IMR-90 (cell line): Measurements from ENCODE around the gene GRB14. TPM values are rescaled to one million over a fixed set of nuclear protein-coding genes. Genes with fewer than 3 reads are reported as not detected.

ENCODE experiments used
- ATAC-seq: fragments of 200-7000 bp; cut with Tn5 transposase; 2 replicates; pipeline ENCODE4 v1.9.1; 2020; ENCODE audit warnings: low read depth, mild to moderate bottlenecking, moderate library complexity
- BruUV-seq: library from RNA; stranded (reverse); fragments of 400-500 nt; replicated peaks from 2 replicates; lab custom pipeline; 2021; lab: Mats Ljungman, UMichigan
- CTCF ChIA-PET: fragments of 300-600 bp; formaldehyde crosslinking; extraction: SDS; loops from one replicate; lab custom pipeline; 2021; ENCODE audit warnings: antibody characterized with exemption; lab: Yijun Ruan, JAX
- POLR2A ChIA-PET: fragments of 300-600 bp; sonication (Branson Sonifier 250); formaldehyde crosslinking; loops from one replicate; lab custom pipeline; 2022; ENCODE audit warnings: antibody characterized with exemption; ENCODE audit not compliant: unreplicated experiment; lab: Charles Lee
- DNase-seq: peaks from one replicate; pipeline ENCODE4 v3.0.0; 2013
- H2AFZ ChIP-seq: replicated peaks from 2 replicates; pipeline ENCODE3; 2013; ENCODE audit warnings: low read length, mild to moderate bottlenecking; ENCODE audit not compliant: poor library complexity
- H2AK5ac ChIP-seq: 2 replicates; pipeline ENCODE4 v1.6.1; 2013; ENCODE audit warnings: low read depth, low read length, inconsistent platforms
- H2AK9ac ChIP-seq: replicated peaks from 2 replicates; pipeline ENCODE3; 2013; ENCODE audit warnings: mild to moderate bottlenecking, low read depth, low read length, moderate library complexity; ENCODE audit not compliant: poor library complexity
- H2BK120ac ChIP-seq: 2 replicates; pipeline ENCODE4 v1.6.1; 2013; ENCODE audit warnings: low read depth, low read length, inconsistent platforms
- H2BK15ac ChIP-seq: 3 replicates; pipeline ENCODE4 v1.6.1; 2013; ENCODE audit warnings: low read depth, low read length, inconsistent platforms
- H2BK20ac ChIP-seq: 2 replicates; pipeline ENCODE4 v1.6.1; 2013; ENCODE audit warnings: low read depth, mild to moderate bottlenecking, inconsistent platforms, low read length, moderate library complexity
- H2BK5ac ChIP-seq: 2 replicates; pipeline ENCODE4 v1.6.1; 2013; ENCODE audit warnings: mild to moderate bottlenecking, low read depth, low read length, inconsistent platforms; ENCODE audit not compliant: poor library complexity, severe bottlenecking
- H3K14ac ChIP-seq: replicated peaks from 2 replicates; pipeline ENCODE4 v1.6.1; 2013; ENCODE audit warnings: low read depth, low read length, inconsistent platforms
- H3K18ac ChIP-seq: 2 replicates; pipeline ENCODE4 v1.6.1; 2013; ENCODE audit warnings: low read depth, low read length, control low read depth
- H3K23ac ChIP-seq: 2 replicates; pipeline ENCODE4 v1.6.1; 2013; ENCODE audit warnings: low read depth, low read length, inconsistent platforms
- H3K27ac ChIP-seq: 2 replicates; pipeline ENCODE4 v1.5.1; 2013; ENCODE audit warnings: mild to moderate bottlenecking, control low read depth, low read length; ENCODE audit not compliant: insufficient read depth
- H3K27me3 ChIP-seq: 2 replicates; pipeline ENCODE4 v1.6.1; 2013; ENCODE audit warnings: low read length; ENCODE audit not compliant: control insufficient read depth, insufficient read depth
- H3K36me3 ChIP-seq: 2 replicates; pipeline ENCODE4 v1.6.1; 2013; ENCODE audit warnings: low read length, mixed read lengths; ENCODE audit not compliant: control insufficient read depth, insufficient read depth
- H3K4ac ChIP-seq: 2 replicates; pipeline ENCODE4 v1.6.1; 2013; ENCODE audit warnings: low read depth, low read length, inconsistent platforms
- H3K4me1 ChIP-seq: 2 replicates; pipeline ENCODE4 v1.6.1; 2013; ENCODE audit warnings: low read length, mixed read lengths; ENCODE audit not compliant: control insufficient read depth, insufficient read depth
- H3K4me2 ChIP-seq: 2 replicates; pipeline ENCODE4 v1.6.1; 2013; ENCODE audit warnings: low read depth, mild to moderate bottlenecking, control low read depth, low read length, moderate library complexity
- H3K4me3 ChIP-seq: 2 replicates; pipeline ENCODE4 v1.5.1; 2013; ENCODE audit warnings: low read depth, mild to moderate bottlenecking, control low read depth, low read length, moderate library complexity; ENCODE audit not compliant: insufficient read depth
- H3K56ac ChIP-seq: 2 replicates; pipeline ENCODE4 v1.6.1; 2013; ENCODE audit warnings: low read length, inconsistent platforms; ENCODE audit not compliant: insufficient read depth; ENCODE audit errors: extremely low read depth
- H3K79me1 ChIP-seq, 2 experiments: 2 replicates each; pipeline ENCODE4 v1.6.1; 2013; ENCODE audit warnings: low read length in 2 of 2, inconsistent platforms in 1 of 2, low read depth in 1 of 2
- H3K9ac ChIP-seq: 2 replicates; pipeline ENCODE4 v1.6.1; 2013; ENCODE audit warnings: low read depth, low read length, control low read depth
- H3K9me1 ChIP-seq: 2 replicates; pipeline ENCODE4 v1.6.1; 2013; ENCODE audit warnings: low read length, inconsistent platforms; ENCODE audit not compliant: insufficient read depth
- H3K9me3 ChIP-seq: 2 replicates; pipeline ENCODE4 v1.6.1; 2013; ENCODE audit warnings: low read length; ENCODE audit not compliant: control insufficient read depth, insufficient read depth
- H4K20me1 ChIP-seq: 2 replicates; pipeline ENCODE4 v1.6.1; 2013; ENCODE audit warnings: low read length, inconsistent platforms; ENCODE audit not compliant: insufficient read depth
- H4K5ac ChIP-seq: 2 replicates; pipeline ENCODE4 v1.6.1; 2013; ENCODE audit warnings: mild to moderate bottlenecking, low read depth, low read length, control low read depth
- H4K8ac ChIP-seq, 2 experiments: 2 replicates each; pipeline ENCODE4 v1.6.1; 2013; ENCODE audit warnings: low read depth in 2 of 2, low read length in 2 of 2, control low read depth in 1 of 2, inconsistent platforms in 1 of 2
- H4K91ac ChIP-seq: 2 replicates; pipeline ENCODE4 v1.6.1; 2013; ENCODE audit warnings: low read depth, low read length, inconsistent platforms; ENCODE audit not compliant: insufficient read depth
- BHLHE40 ChIP-seq: fragments of 150-350 bp; IDR thresholded peaks from 2 replicates; pipeline ENCODE4 v1.6.1; 2016; ENCODE audit warnings: mild to moderate bottlenecking, low read depth, low read length
- CEBPB ChIP-seq: IDR thresholded peaks from 2 replicates; pipeline ENCODE4 v1.6.1; 2012; ENCODE audit warnings: low read depth, low read length, improper control_type of control experiment
- CTCF ChIP-seq: conservative IDR thresholded peaks from 2 replicates; pipeline ENCODE4 v1.5.1; 2012; ENCODE audit warnings: mild to moderate bottlenecking, low read depth, low read length, improper control_type of control experiment
- ELK1 ChIP-seq: fragments of 150-350 bp; IDR thresholded peaks from 2 replicates; pipeline ENCODE4 v1.6.1; 2016; ENCODE audit warnings: low read depth, mild to moderate bottlenecking, low read length, moderate library complexity, borderline replicate concordance
- FOS ChIP-seq: fragments of 150-350 bp; IDR thresholded peaks from 2 replicates; pipeline ENCODE4 v1.6.1; 2016; ENCODE audit warnings: low read depth, low read length
- MAFK ChIP-seq: IDR thresholded peaks from 2 replicates; pipeline ENCODE4 v1.6.1; 2012; ENCODE audit warnings: low read depth, low read length, improper control_type of control experiment
- MAZ ChIP-seq: IDR thresholded peaks from 2 replicates; pipeline ENCODE4 v1.6.1; 2012; ENCODE audit warnings: low read depth, mild to moderate bottlenecking, low read length, improper control_type of control experiment, moderate library complexity, borderline replicate concordance
- MXI1 ChIP-seq: IDR thresholded peaks from 2 replicates; pipeline ENCODE4 v1.6.1; 2012; ENCODE audit warnings: low read depth, mild to moderate bottlenecking, low read length, moderate library complexity, borderline replicate concordance
- RCOR1 ChIP-seq: IDR thresholded peaks from 2 replicates; pipeline ENCODE4 v1.6.1; 2012; ENCODE audit warnings: mild to moderate bottlenecking, low read length, improper control_type of control experiment; ENCODE audit not compliant: insufficient replicate concordance
- SMC3 ChIP-seq: fragments of 150-350 bp; IDR thresholded peaks from 2 replicates; pipeline ENCODE4 v1.6.1; 2016; ENCODE audit warnings: low read depth, mild to moderate bottlenecking, antibody characterized with exemption, low read length, moderate library complexity
- WGBS, 2 experiments: methylation state at CpG; one replicate each; pipeline versions ENCODE4 v1.1.5 to v1.1.7; 2013; ENCODE audit warnings: missing lambda C conversion rate in 2 of 2; ENCODE audit not compliant: insufficient read length in 1 of 2; ENCODE audit errors: extremely low coverage in 2 of 2; 5-methylcytosine and 5-hydroxymethylcytosine counted together
- dilution Hi-C: fragments of 300-500 bp; cut with HindIII; formaldehyde crosslinking; loops from one replicate; pipeline ENCODE4 v1.14.3; 2018; ENCODE audit warnings: low sequenced_read_pairs; ENCODE audit not compliant: unreplicated experiment
- in situ Hi-C: fragments of 300-500 bp; cut with MboI; formaldehyde crosslinking; loops from 3 replicates; pipeline ENCODE4 v1.14.3; 2019; ENCODE audit warnings: low sequenced_read_pairs, inconsistent platforms, mixed read lengths
- intact Hi-C: fragments of 100-400 bp; cut with micrococcal nuclease; formaldehyde crosslinking; loops from 2 replicates; pipeline ENCODE4 v1.10.0; 2022
- polyA plus RNA-seq, 3 experiments: library from polyadenylated mRNA; depleted of rRNA; stranded (reverse); fragments of >200 nt; gene quantifications; 2 replicates each; pipeline ENCODE4 v1.2.3, GENCODE V29; 2012; ENCODE audit warnings: low replicate concordance in 1 of 3
- total RNA-seq: library from RNA; depleted of rRNA; stranded (reverse); fragments of >200 nt; gene quantifications from 2 replicates; pipeline ENCODE4 v1.2.3, GENCODE V29; 2012

GRB14 gene
- total and polyA plus RNA-seq, 2 of the 4 experiments (the other 2 are of a cell fraction): not detected

- Histone ChIP-seq H2AK9ac (no peak overlapping the region), H3K9me1 (no peaks in the 10 kb centered on the region), H2BK120ac (no peak overlapping the region), H4K91ac (no peak overlapping the region), H3K4ac (no peak overlapping the region), H4K8ac (no peak overlapping the region), H2BK20ac (no peak overlapping the region), H2AK5ac (no peak overlapping the region), H3K79me1 (no peaks in the 10 kb centered on the region), H2BK5ac (no peak overlapping the region), H3K9ac (no peak overlapping the region), H3K36me3 (no peaks in the 10 kb centered on the region), H3K27me3 (peaks cover 21% of the 10 kb centered on the region), H2AFZ (no peak overlapping the region), H3K4me1 (no peaks in the 10 kb centered on the region; the same call in 1 of the 2 replicates), H4K20me1 (no peaks in the 10 kb centered on the region), H3K23ac (no peak overlapping the region), H3K4me3 (no peak overlapping the region), H4K5ac (no peak overlapping the region), H3K27ac (no peak overlapping the region), H3K9me3 (no peaks in the 10 kb centered on the region), H3K18ac (no peak overlapping the region), H3K4me2 (peak overlapping the region; percentile 63), H3K14ac (no peak overlapping the region), H3K56ac (no peak overlapping the region), H2BK15ac (no peak overlapping the region)
- BruUV-seq: no TSS peak
- no peak for ATAC-seq
- POLR2A ChIA-PET: no interaction called here
- no peak for DNase-seq
- no peak for TF ChIP-seq CEBPB
- no peak for TF ChIP-seq SMC3
- no peak for TF ChIP-seq RCOR1
- TF ChIP-seq MAFK: no peak
- no peak for TF ChIP-seq FOS
- no peak for TF ChIP-seq MAZ
- TF ChIP-seq MXI1: no peak
- TF ChIP-seq CTCF: no peak
- no peak for TF ChIP-seq ELK1
- TF ChIP-seq BHLHE40: no peak
- CTCF ChIA-PET: no interaction called here
- dilution Hi-C loops: no loop called here
- in situ Hi-C loops: no loop called here
- 0% methylated on average over 1 of the region's 7 CpGs; no CpG with 5 or more reads in 1 of the 2 experiments for WGBS, 2 experiments
- intact Hi-C loops: no loop called here
These were observed 825 bp downstream of the GRB14 start for GRCh38 chr2:164620457-164620856.
